Activated B cell treated with CpG ODN at 0.5 μM for 24 hours (primary cell): ENCODE measurements around the gene MYH6. TPM values are rescaled to one million over a fixed set of nuclear protein-coding genes. Genes with fewer than 3 reads are reported as not detected.

Source experiments
- ATAC-seq: fragments of 200-7000 bp; cut with Tn5 transposase; one replicate; pipeline ENCODE4 v1.10.0; 2021; ENCODE audit warnings: low read depth, mild to moderate bottlenecking, moderate library complexity
- CTCF ChIA-PET: fragments of 350-600 bp; sonication (Branson Sonifier 250); formaldehyde crosslinking; loops from one replicate; lab custom pipeline; 2021; ENCODE audit warnings: antibody characterized with exemption; lab: Charles Lee
- POLR2A ChIA-PET: fragments of 350-600 bp; sonication (Branson Sonifier 250); formaldehyde crosslinking; loops from one replicate; lab custom pipeline; 2021; ENCODE audit warnings: antibody characterized with exemption; lab: Charles Lee
- DNase-seq: peaks from one replicate; pipeline ENCODE4 v3.0.0; 2022
- H3K27ac Mint-ChIP-seq: one replicate; pipeline ENCODE4 v1.8.0; 2020; ENCODE audit warnings: mixed read lengths
- H3K27me3 Mint-ChIP-seq: one replicate; pipeline ENCODE4 v1.8.0; 2021; ENCODE audit warnings: mixed read lengths
- H3K36me3 Mint-ChIP-seq: one replicate; pipeline ENCODE4 v1.8.0; 2021; ENCODE audit warnings: low read depth, mixed read lengths
- H3K4me1 Mint-ChIP-seq: one replicate; pipeline ENCODE4 v1.8.0; 2021; ENCODE audit warnings: mixed read lengths
- H3K4me3 Mint-ChIP-seq: one replicate; pipeline ENCODE4 v1.8.0; 2020; ENCODE audit warnings: mild to moderate bottlenecking, mixed read lengths
- H3K9me3 Mint-ChIP-seq: one replicate; pipeline ENCODE4 v1.8.0; 2020; ENCODE audit warnings: mixed read lengths
- intact Hi-C: fragments of 100-400 bp; cut with micrococcal nuclease; formaldehyde crosslinking; loops from one replicate; pipeline ENCODE4 v1.15.1; 2024
- total RNA-seq: library from RNA; stranded (reverse); gene quantifications from 2 replicates; pipeline ENCODE4 v1.2.3, GENCODE V29; 2022
- TF ChIP-seq, protein P1 (sequence below): fragments of 200-600 bp; IDR thresholded peaks from one replicate; pipeline ENCODE4 v1.8.0; 2022; ENCODE audit warnings: antibody characterized with exemption, mild to moderate bottlenecking

MYH6 gene
- total RNA-seq, 1 donor from 2014 or later = not detected

DNA sequence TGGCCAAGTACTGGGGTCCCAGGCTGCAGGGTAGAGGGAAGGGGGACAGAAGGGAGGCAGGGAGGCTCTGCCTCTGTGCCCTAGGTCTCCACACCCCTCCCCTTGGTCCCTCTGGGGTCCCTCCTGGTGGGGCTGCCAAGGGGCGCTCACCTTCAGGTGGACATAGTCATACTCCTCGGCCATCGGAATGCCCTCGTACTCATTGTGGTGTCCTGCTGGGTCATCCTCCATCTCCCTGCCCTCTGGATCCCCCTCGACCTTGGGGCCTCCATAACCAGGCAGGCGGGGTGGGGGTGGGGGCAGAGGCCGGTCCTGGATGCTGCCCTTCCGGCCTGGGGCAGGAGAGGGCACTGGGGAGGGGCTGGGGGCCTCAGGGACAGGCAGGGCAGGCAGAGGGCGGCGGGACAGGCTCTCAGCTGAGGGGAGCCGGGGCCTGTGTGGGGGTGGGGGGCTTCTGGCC is 48.9 kb downstream of the MYH6 start:
- no peaks in the 10 kb centered on the region for H3K36me3 Mint-ChIP-seq
- ATAC-seq (no peak), DNase-seq (no peak)
- ChIA-PET POLR2A (no interaction called here), CTCF (no interaction called here)
- H3K27me3 Mint-ChIP-seq = peaks cover 36% of the 10 kb centered on the region
- no peak overlapping the region for H3K27ac Mint-ChIP-seq
- no peaks in the 10 kb centered on the region for H3K9me3 Mint-ChIP-seq
- H3K4me3 Mint-ChIP-seq = no peak overlapping the region
- TF ChIP-seq, protein P1, sequence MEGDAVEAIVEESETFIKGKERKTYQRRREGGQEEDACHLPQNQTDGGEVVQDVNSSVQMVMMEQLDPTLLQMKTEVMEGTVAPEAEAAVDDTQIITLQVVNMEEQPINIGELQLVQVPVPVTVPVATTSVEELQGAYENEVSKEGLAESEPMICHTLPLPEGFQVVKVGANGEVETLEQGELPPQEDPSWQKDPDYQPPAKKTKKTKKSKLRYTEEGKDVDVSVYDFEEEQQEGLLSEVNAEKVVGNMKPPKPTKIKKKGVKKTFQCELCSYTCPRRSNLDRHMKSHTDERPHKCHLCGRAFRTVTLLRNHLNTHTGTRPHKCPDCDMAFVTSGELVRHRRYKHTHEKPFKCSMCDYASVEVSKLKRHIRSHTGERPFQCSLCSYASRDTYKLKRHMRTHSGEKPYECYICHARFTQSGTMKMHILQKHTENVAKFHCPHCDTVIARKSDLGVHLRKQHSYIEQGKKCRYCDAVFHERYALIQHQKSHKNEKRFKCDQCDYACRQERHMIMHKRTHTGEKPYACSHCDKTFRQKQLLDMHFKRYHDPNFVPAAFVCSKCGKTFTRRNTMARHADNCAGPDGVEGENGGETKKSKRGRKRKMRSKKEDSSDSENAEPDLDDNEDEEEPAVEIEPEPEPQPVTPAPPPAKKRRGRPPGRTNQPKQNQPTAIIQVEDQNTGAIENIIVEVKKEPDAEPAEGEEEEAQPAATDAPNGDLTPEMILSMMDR = no peak
- intact Hi-C loops = no loop called here
- no peaks in the 10 kb centered on the region for H3K4me1 Mint-ChIP-seq

DNA sequence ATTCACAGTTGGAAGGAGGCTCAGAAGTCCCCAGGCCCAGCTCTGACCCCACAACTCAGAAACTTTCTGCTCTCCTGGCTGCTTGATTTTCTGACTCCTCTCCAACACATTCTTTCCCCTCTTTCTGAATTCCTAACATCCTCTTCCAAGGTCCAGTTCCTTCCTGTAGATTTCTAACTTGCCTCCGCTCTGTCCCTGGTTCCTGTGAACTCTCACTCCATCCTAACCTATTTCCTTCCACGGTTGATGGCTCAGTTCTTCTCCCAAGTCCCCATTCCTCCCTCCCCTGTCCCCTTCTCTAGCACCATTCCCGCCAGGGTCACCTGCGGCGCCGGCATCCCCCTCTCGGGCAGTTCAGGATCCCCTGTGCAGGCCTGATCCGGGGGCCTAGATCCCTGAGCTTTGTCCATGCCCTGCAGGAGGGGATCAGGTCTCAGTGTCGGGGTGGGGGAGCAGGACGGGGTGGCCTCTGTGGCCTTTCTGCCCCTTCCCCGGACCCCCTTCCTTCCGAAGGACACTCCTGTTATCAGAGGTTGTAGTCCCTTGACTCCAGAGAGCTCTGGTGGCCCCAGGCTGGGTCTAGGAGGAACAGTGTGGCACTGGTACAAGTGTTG is 49.4 kb downstream of the MYH6 start:
- DNase-seq = no peak
- CTCF ChIA-PET = no interaction called here
- intact Hi-C loops = no loop called here
- Mint-ChIP-seq H3K9me3 (no peaks in the 10 kb centered on the region), H3K36me3 (no peaks in the 10 kb centered on the region), H3K4me3 (no peak overlapping the region), H3K27ac (no peak overlapping the region), H3K4me1 (no peaks in the 10 kb centered on the region), H3K27me3 (peaks cover 38% of the 10 kb centered on the region)
- TF ChIP-seq, protein P1 = no peak
- no peak for ATAC-seq
- POLR2A ChIA-PET = no interaction called here

DNA sequence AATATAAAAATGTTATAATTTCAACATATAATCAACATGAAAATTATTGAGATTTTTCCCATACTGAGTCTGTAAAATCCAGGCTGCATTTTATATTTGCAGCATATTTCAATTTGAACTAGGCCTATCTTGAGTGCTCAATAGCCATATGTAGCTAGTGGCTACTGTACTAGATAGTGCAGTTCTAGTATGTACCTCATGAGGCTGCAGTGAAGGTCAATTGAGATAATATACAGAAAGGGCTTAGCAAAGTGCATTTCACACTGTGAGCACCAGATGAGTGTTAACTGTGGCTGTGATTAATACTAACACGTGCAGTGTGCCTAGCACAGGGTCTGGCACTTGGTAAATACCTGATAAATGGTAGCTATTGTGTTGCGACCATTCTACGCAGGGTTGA is 50.0 kb downstream of the MYH6 start:
- Mint-ChIP-seq H3K36me3 (no peaks in the 10 kb centered on the region), H3K27ac (no peak overlapping the region), H3K27me3 (peaks cover 38% of the 10 kb centered on the region), H3K4me3 (no peak overlapping the region), H3K4me1 (peaks cover under 1% of the 10 kb centered on the region), H3K9me3 (no peaks in the 10 kb centered on the region)
- TF ChIP-seq, protein P1 = no peak
- ATAC-seq = no peak
- intact Hi-C loops = no loop called here
- CTCF ChIA-PET = no interaction called here
- no peak for DNase-seq
- POLR2A ChIA-PET = no interaction called here

DNA sequence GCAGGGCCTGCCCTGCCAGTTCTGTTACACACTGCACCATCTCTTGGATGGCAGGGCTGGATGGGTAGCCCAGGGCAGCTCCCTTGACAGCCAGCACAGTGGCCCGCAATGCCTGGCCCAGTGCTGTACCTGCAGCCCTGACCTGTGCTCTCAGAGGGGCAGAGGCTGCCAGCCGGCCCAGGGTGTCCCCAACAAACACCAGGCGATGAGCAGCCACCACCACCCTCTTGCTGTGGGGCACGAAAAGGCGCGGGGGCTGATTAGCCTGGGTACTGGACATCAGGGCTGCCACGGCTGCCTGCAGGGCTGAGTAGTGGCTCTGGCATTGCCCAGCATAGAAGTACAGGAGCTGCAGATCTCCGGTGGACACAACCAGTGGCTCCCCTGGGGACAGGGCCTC is 50.8 kb downstream of the MYH6 start:
- ATAC-seq (no peak), DNase-seq (no peak)
- H3K27me3 Mint-ChIP-seq = peaks cover 40% of the 10 kb centered on the region
- ChIA-PET CTCF (no interaction called here), POLR2A (no interaction called here)
- no peak overlapping the region for H3K4me3 Mint-ChIP-seq
- no peaks in the 10 kb centered on the region for H3K9me3 Mint-ChIP-seq
- H3K36me3 Mint-ChIP-seq = no peaks in the 10 kb centered on the region
- TF ChIP-seq, protein P1 = no peak
- intact Hi-C loops = no loop called here
- H3K4me1 Mint-ChIP-seq = peaks cover 5% of the 10 kb centered on the region
- H3K27ac Mint-ChIP-seq = no peak overlapping the region

DNA sequence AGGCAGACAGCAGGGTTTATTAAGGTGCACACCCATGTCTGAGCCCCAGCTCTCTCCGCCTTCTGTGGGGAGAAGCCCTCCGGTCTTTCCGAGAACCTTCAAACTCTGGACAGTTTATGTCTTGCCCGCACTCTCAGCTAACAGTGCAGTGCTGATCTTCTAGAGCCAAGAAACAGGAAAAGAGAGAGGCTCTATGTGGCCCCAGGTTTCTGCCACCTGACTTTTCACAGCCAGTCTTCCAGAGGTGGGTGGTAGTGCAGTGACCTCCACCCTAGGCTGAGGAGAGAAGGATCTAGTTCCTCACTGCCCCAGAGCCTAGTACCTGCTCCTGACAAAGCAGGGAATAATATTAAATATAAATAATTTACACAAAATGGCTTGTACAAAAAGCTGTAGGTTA is 51.4 kb downstream of the MYH6 start:
- ChIA-PET CTCF (no interaction called here), POLR2A (no interaction called here)
- peaks cover 5% of the 10 kb centered on the region for H3K4me1 Mint-ChIP-seq
- ATAC-seq (no peak), DNase-seq (no peak)
- TF ChIP-seq, protein P1 = no peak
- intact Hi-C loops = no loop called here
- H3K27ac Mint-ChIP-seq = no peak overlapping the region
- no peaks in the 10 kb centered on the region for H3K36me3 Mint-ChIP-seq
- H3K27me3 Mint-ChIP-seq = peaks cover 39% of the 10 kb centered on the region
- H3K9me3 Mint-ChIP-seq = no peaks in the 10 kb centered on the region
- H3K4me3 Mint-ChIP-seq = no peak overlapping the region
